IMR-90 (cell line): ENCODE data around the gene RFPL3.

Source experiments
- NFE2L2 ChIP-seq: fragments of 150-350 bp; IDR thresholded peaks from 2 replicates; pipeline ENCODE4 v1.6.1; 2016; ENCODE audit warnings: low read depth, mild to moderate bottlenecking, low read length
- POLR2A ChIP-seq: IDR thresholded peaks from 2 replicates; pipeline ENCODE4 v1.6.1; 2012; ENCODE audit warnings: mild to moderate bottlenecking, low read depth, low read length
- RCOR1 ChIP-seq: IDR thresholded peaks from 2 replicates; pipeline ENCODE4 v1.6.1; 2012; ENCODE audit warnings: mild to moderate bottlenecking, low read length, improper control_type of control experiment; ENCODE audit not compliant: insufficient replicate concordance
- RFX5 ChIP-seq: IDR thresholded peaks from 2 replicates; pipeline ENCODE4 v1.8.0; 2012; ENCODE audit warnings: low read depth, mild to moderate bottlenecking, low read length, moderate library complexity

GRCh38 chr22:32407936-32408335 lies 50.3 kb downstream of the RFPL3 start:
- TF ChIP-seq POLR2A (no peak), NFE2L2 (no peak), RCOR1 (no peak), RFX5 (no peak)
